HS-27A (cell line): ENCODE results near the gene SHC3.

Source experiments
- DNase-seq: peaks from one replicate; pipeline ENCODE4 v3.0.0-alpha.2; 2012; ENCODE audit warnings: low read depth, missing footprints

Gene SHC3

DNA sequence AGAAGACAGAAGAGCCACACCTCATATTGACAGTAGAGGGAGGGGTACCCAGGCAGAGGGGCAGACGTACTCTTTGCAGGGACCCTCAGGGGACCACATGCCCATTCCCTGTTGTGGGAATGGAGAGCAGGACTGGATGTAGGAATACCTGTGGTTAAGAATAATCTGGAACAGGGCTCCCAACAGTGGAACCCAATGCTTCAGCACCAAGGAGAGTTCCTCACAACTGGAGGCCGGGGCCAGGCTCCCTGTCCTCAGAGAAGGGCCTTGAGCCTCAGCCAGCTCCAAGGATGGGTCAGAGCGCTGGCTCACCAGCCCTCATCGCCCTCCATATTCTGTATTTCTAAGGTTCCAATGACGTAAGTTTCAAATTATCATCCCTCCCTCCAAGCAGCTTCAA, 7.4 kb upstream of the SHC3 start:
- DNase-seq, result no peak

DNA sequence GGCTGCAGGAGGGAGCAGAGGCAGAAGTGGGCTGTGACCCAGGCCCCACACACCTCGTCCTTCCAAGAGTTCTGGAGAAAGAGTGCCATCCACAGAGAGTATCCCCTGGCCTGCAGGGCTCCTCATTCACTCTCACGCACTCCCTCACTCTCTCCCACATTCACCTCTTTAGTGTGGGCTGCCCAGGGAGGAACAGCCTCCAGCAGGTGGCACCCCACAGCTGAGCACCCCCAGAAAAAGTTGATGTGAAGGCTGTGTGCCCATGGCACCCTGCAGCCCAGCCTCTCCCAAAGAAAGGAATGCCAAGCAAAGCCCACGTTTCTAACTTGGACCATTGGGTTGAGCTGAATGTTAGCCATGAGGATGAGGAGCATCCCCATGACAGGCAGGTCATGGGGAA, 4.5 kb upstream of the SHC3 start:
- no peak for DNase-seq

DNA sequence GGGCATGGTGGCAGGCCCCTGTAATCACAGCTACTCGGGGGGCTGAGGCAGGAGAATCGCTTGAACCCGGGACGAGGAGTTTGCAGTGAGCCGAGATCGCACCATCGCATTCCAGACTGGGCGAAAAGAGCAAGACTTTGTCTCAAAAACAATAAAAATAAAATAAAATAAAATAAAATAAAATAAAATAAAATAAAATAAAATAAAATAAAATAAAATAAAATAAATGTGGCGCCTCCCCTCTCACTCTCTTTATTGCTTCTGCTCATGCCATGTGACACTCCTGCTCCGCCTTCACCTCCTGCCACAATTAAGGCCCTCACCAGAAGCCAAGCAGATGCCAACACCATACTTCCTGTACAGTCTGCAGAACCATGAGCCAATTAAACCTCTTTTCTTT, 3.8 kb upstream of the SHC3 start:
- DNase-seq, result no peak

DNA sequence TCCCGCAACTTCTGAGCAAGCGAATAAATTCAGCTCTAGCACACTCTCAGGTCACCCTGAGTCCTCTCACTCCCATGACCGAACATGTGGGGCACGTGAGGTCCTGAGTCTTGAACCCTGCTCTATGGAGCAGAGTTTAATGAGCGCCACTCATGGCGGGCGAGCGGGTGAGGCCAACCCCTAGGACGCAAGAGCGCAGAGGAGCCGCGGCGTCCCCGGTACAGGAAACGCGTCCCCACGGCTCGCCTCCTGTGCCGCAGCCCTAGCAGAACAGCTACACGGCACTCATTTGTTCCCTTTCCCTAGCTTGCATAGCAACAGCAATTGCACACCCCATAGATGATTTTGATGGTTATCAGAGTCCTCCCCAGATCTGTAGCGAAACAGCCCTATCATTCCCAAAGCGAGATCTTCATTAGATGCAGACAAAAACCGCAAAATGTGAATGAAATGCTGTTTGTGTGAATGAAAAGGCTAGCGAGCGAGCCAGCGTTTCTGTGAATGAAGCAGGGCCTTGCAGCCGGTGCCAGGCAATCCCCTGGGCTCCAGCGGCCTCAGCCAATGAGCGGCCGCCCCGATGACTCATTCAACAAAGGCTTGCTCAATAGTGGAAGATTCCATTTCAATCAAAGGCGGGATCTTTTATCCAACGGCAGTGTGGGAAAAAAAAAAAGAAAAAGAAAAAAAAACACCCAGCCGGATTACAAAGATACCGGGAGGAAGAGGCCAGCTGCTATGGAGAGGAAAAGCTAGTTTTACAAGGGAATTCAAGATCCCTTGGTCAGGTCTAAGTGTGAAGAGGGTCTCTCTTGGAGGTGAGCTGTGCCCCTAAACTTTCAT, 1.5 kb upstream of the SHC3 start:
- DNase-seq, result no peak

DNA sequence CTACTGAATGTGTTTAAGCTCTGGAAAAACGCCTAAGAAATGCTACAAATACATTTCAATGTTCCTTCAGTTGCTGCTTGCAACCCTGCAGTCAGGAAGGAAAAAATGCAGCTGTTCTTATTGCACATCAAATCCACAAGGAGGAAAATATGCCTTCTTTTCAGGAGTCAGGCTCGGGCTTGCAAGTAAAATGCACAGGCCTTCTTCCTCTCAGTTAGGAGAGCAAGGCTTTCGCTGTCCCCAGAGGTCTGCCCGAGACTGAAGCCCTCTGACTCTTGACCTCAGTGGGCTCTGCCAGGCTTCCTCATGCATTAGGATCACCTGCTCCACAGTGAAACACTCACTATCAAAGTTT, 899 bp upstream of the SHC3 start:
- DNase-seq, result no peak

DNA sequence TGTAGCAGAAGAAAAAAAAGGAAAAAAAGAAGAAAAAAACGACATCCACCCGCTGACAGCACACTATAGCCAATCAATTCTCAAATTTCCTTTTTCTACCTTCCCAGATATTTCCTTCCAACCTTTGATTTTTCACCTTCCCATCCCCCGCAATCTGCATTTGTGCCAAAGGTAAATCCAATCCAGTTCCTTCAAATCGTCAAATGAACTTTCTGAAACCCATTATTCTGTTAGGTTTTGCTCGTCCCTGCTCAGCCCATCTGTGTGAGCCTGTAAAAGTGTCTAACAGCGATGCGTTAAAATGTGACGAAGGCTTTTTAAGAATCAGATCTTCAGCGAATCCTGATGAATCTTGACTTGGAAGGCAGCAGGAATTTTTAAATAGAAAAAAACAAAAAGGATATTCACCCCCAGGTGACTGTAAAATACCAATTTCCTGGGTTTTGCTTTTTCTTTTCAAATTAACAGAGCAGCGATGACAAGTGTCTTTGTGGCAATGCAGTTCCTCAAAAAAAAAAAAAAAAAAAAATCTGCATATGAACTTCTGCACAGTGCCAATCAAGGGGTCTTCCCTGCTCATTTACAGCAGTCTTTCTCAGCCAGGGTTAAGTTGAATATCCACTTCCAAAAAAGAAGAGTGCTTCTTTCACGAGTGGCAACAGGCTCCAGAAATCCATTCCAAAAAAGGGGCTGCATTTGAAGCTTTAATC, 367 bp upstream of the SHC3 start:
- DNase-seq, result no peak

DNA sequence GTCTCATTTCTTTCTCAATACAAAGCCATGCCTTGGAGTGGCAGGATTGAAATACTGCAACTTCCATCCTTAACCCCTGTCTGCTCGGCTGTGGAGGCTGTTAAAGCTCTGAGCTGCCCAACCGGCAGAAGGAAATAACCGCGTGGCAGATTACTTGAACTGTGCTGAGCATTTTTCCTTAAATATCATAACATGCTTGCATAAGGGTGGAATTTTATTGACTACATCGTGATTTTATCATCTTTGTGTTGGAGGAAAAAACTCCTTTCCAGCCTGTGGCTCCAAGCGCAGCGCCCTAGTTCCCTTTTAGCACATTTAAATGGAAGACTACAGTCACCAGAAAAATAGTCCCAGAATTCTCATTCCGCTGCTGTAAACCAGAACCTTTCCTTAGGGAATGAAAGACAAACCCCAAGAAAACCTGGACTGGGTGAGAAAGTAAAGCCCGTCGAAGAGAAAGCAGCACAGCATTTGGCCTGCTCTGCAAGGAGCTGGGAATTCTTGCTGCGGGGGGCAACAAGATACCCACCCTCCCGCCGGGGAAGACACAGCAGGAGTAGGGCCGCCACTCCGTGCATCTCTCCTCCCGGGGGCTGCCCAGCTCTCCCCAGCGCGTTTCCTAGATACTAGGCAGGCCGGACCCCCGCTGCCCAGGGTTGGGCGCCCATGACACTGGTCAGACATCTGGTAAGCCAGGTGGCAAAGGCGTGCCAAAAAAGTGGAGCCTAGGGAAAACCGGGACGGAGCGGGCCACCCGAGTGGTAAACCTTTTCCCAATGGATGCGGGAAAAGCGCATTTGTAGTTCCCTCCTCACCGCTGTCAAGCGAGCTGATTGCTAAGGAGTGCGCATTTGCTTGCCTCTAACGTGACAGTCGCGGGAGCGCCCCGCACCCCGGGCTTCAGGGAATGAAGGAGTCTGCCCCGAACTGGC, 1.3 kb downstream of the SHC3 start:
- no peak for DNase-seq

DNA sequence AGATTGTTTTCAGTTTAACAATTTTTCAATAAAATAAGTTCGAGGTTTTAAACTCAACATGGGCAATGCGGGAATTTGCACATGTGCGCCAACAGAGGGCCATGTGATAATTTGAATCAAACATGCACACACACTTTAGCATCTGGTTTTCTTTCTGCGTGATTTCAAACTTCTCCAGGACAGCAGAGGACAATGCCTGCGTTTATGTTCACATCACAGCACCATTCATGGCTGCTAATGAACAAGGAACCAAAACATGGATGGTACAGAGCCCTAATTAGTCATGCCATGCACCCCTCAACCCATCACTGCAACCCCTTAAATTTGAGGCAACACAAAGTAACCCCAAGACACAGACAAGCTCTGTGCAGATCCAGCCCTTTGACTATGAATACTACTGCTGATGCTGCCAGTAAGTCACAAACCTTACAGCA, 2.8 kb downstream of the SHC3 start:
- no peak for DNase-seq

DNA sequence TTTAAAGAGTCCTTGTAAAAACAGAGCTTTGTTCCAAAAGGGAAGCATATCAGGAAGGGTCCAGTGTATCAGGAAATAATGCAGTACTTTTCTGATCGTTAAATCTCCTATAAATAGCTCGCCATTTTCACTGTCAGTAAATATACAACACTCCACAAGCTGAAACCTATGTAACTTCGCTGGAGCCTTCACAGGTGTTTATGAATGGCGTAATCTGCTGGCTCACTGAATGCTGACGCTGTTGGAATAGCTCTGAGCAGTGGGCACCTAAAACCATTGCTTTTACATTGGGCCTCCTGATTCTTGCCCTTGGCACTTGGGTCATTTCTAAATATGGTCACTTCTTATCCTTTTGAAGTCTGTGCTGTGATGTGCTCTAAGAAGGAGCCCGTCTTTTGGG, 4.3 kb downstream of the SHC3 start:
- DNase-seq, result no peak

DNA sequence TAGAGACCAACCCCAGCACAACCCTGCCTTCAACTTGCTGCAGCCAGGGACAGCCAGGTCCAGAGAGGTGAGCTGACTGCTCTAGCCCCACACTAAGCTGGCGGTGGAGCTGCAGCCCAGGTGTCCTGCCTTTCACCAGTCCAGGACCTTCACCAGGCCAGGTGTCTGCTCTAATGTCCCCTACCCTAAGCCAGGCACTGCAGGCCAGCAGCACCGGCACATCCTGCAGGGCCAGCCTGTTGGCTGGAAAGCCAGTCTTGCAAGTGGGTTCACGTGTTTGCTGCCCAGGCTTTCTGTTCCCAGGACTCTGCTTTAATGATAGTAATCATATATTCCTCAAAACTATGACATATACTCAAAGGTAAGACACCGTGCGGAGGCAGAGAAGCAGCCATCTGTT, 5.5 kb downstream of the SHC3 start:
- DNase-seq, result no peak

DNA sequence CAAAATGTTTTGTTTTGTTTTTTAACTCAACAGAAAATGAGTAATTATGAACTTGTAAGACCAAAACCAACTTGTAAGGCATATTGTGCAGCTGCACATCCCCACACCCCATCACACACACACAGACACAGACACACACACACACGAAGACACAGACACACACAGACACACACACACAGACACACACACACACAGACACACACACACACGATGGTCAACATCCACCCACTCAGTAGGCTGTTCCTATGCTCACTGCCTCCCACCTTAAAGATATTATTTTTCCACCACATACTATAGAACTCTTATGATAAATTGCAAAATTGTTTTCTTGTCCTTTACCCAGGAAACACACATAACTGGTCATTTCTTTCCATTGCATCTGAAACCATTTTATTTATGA, 6.2 kb downstream of the SHC3 start:
- DNase-seq, result no peak

DNA sequence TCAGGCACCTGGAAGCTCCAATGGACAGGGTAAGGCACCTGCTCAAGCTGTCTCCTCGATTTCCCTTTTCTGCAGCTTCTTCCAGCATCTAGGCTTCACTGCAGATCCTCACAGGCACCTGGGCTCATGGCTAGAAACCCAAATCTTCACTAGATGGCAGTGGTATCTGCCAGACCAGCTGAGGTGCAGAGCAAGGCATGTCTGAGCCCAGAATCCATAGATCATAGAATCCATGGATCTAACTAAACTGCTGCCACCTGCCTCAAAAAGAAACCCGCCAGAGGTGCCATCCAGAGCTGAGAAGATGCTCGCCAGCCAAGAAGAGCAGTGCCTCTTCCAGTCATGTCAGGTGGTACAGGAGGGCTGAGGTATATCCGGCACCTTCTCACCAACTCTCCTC, 6.9 kb downstream of the SHC3 start:
- no peak for DNase-seq

DNA sequence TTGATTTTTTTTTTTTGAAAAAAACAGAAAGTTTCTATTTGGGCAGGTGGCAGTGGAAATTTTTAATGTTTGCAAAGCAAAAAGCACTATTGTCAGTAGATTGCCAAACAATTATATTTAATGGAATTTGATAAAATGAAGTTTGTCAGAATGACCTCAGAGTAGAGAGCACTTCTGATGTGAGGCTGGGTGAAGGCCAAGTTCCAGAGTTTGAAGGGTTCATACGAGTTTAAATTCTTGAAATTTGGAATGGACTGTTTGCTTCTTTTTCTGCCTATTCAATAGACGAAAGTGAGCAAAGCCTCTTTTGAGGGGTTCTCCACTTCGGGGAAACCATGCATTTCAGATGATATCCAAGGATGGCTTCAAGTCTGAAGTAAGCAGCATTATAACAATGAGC, 7.4 kb downstream of the SHC3 start:
- no peak for DNase-seq

DNA sequence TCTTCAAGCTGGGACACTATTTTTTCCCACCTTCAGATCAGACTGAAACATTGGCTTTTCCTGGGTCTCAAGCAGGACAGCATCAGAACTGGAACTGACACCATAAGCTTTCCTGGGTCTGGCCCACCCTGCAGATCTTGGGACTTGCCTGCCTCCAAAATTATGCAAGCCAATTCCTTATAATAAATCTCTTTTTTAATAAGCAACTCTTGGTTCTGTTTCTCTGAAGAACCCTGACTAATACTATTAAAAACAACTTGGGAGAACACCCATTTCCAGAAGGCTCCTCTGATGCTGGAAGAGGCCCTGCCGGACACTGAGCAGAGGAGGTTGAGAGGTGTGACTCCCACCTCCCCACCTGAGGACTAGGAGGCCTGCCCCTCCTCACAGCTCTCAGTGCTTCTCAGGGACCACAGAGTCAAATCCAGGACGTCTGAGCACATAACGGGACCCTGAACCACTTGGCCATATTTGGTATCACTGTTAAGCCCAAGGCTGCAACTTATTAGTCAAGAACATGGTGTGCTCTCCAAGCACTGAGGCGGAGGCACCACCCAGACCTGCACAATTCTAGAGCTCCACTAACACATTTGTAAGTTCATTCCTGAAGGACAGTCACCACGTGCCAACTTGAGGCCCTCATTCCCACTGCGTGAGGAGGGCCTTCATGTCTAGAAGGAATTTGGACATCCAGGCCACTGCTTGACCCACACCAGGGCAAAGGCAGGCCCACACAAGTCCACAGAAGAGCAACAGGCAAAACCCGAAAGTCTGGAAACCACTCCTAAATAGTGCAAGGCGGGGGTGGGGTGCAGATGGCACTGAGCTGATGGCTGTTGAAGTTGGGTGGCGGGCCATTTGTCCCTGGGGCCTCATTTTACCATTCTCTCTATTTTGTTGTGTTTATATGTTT, 9.5 kb downstream of the SHC3 start:
- no peak for DNase-seq

DNA sequence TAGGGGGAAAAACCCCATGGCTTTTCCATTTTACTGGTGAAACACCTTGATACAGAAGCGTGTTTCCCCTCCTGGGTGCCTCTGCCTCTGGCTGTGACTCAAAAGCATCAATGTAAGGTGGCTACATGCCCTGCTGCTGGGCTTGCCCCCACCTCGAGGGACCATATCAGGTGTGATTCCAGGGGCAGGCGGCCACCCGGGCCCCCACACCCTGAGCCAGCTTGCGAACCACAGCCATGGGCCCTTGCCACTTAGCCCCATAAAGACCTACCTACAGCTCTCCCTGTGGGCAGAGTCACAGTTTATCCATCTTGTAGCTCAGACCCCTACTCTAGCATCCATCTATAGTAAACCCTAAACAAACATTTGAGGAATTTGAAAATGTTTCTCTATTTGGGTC, 10.8 kb downstream of the SHC3 start:
- no peak for DNase-seq

DNA sequence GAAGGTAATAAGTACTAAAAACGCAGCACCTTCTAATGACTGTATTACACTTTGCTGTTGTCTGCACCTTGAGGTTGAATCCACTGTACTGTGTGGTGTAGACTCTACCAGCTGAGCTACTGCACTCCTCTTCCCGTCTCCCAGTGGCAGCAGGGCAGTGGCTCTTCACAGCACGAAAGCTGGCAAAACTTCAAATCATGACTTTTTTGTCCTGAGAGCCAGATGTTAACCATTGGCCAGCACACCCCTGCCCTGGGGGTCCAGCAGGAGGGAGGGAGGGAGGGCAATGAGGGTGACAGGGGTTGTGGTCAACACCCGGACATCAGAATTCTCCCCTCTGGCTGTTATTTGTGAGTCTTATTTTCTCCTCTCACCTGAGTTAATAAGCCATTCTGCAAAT, 11.8 kb downstream of the SHC3 start:
- no peak for DNase-seq

DNA sequence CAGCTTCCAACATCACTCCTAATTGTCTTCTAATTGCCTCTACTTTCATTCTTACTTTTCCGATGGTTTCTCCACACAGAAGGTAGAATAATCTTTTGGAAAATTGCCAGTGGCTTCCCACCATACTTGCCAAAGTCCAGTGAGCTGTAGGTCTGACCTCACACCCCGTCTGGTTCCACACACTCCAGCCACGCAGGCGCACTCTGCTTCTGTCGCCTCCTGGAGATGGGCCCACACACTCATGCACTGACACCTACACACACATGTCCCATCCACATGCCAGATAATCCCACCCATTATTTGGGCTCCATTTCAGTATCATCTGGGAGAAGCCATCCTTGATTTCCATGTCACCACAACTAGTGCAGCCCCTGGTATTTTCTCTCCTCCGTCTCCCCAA, 12.7 kb downstream of the SHC3 start:
- DNase-seq, result no peak

DNA sequence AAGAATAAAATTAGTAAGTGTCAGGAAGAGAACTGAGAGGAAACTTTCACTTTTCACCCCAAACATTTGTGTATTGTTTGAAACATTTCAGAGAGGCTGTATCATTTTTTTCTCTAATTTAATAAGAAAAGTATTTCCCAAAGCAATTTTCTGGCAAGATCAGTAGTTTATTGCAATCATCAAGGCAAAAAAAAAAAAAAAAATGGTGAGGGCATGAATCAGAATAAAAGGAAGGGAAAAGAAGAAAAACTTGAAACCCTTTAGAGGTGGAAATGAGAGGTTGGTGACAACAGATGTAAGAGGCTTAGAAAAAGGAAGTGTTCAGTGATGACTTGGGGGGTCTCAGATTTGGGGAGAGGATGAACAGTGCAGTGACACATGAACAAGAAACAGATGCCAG, 13.3 kb downstream of the SHC3 start:
- DNase-seq, result no peak

DNA sequence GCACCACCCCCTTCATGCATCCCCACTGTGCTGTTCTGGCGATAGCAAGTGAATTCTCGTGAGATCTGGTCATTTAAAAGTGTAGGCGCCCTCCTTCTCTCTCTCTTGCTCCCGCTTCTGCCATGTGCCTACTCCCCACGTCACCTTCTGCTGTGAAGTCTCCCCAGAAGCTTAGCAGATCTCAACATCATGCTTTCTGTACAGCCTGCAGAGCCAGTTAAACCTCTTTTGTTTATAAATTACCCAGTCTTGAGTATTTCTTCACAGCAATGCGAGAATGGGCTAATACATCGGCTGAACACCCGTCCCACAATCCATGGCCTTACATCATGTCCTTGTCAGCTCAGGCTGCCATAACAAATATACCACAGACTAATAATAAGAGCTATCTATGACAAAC, 17.4 kb downstream of the SHC3 start:
- DNase-seq, result no peak

DNA sequence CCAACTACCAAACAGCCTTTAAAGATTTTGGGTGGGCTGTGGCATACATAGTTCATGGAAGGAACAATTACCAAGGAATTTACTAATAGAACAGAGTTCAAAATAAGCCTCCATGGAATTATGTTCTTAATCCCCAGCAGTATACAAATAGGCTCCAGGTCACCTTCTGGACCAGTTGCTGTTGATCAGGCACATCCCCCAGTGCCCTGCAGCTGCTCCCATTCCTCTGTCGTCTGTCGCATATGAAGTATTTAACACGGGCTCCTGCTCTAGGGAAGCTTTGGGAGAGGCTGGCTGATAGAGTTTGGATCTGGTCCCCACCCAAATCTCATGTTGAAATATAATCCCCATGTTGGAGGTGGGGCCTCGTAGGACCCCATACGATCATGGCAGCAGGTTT, 17.8 kb downstream of the SHC3 start:
- no peak for DNase-seq

DNA sequence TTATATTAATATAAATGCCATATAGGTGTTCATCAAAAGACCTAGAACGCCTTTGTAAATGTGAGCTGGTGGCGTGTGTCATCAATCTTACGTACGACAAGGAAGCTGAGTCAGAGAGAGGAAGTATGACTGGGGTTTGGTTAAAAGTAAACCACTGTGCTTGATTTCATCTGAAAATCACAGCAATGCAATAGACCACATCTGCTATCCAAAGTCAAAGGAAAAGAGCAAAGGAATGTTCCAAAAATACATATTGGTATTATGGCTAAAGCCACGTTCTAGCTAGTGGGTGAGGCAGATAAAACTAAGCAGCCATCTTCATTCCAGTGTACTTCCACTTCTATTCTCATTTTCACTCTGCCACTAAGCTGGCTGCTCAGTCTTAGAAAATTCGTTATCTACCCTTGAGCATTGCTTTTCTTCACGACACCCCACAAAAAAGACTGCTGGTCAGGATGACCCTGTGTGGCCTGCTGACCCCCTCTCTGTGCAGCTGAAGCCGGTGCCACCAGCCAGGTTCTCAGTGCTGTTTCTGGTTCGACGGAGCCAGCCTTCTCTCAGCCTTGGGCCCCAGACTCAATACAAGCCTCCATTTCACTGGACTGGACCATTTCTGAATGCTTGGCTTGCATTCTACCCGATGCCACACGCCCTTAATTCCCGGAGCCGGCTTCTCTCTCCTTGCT, 23.8 kb downstream of the SHC3 start:
- no peak for DNase-seq
